ENCODE results near the gene PTPN4.

DNA sequence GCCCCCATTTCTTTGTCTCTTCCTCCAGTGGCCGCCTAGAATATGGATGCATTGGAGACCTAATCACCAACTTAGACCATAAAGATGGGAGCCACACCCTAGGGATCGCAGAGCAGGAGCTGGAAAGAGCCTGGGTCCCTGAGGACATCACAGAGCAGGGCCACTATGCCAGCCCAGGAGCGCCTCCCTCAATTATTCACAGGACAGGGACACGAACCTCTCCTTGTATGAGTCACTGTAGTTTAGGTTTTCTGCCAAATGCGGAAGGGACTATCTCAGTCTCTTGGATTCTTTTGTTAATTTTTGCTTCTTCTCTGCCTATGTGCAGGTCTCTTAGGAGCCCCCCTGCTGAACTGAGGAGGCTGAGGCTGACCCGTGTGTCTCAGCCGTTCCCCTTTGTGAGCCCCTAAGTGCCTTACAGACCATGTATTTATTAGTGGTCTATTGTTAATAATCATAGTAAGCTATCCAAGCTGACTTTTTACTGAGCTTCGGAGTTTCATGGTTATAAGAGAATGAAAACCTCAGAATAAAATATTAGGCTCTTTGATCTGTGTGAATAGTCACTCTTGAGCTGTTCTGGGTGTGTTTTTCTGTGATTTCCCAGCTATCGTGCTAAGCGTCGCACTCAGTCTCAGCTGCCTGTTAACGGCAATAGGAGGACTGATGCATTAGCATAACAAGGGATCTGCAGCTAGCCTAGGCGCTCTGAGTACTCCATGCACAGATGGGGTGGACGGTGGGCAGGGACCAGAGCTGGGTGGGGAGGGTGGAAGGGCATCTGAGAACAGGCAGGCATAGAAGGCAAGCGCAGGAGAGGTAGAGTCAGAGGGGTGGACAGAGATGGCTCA is 12.7 kb upstream of the PTPN4 start:
- no peak for TF ChIP-seq WIZ (CRISPR knock-in tag; IDR thresholded peaks at IDR 0.05)
- TF ChIP-seq ZNF766 (CRISPR knock-in tag; IDR thresholded peaks at IDR 0.05; ENCODE audit: borderline replicate concordance) = no peak
- TF ChIP-seq MEIS1 (CRISPR knock-in tag; IDR thresholded peaks at IDR 0.05; ENCODE audit: borderline replicate concordance) = no peak
- TF ChIP-seq, protein P1, sequence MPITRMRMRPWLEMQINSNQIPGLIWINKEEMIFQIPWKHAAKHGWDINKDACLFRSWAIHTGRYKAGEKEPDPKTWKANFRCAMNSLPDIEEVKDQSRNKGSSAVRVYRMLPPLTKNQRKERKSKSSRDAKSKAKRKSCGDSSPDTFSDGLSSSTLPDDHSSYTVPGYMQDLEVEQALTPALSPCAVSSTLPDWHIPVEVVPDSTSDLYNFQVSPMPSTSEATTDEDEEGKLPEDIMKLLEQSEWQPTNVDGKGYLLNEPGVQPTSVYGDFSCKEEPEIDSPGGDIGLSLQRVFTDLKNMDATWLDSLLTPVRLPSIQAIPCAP (CRISPR knock-in tag; IDR thresholded peaks at IDR 0.05; ENCODE audit: low read depth) = no peak
- no peak for TF ChIP-seq ASH2L (IDR thresholded peaks at IDR 0.05; ENCODE audit: insufficient read length, low read depth, low read length)
- TF ChIP-seq PITX1 (CRISPR knock-in tag; IDR thresholded peaks at IDR 0.05) = no peak
- no peak for TF ChIP-seq STAT5B (CRISPR knock-in tag; IDR thresholded peaks at IDR 0.05)
- TF ChIP-seq JDP2 (CRISPR knock-in tag; IDR thresholded peaks at IDR 0.05; ENCODE audit: borderline replicate concordance) = no peak
- TF ChIP-seq, protein P2, sequence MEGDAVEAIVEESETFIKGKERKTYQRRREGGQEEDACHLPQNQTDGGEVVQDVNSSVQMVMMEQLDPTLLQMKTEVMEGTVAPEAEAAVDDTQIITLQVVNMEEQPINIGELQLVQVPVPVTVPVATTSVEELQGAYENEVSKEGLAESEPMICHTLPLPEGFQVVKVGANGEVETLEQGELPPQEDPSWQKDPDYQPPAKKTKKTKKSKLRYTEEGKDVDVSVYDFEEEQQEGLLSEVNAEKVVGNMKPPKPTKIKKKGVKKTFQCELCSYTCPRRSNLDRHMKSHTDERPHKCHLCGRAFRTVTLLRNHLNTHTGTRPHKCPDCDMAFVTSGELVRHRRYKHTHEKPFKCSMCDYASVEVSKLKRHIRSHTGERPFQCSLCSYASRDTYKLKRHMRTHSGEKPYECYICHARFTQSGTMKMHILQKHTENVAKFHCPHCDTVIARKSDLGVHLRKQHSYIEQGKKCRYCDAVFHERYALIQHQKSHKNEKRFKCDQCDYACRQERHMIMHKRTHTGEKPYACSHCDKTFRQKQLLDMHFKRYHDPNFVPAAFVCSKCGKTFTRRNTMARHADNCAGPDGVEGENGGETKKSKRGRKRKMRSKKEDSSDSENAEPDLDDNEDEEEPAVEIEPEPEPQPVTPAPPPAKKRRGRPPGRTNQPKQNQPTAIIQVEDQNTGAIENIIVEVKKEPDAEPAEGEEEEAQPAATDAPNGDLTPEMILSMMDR (CRISPR knock-in tag; IDR thresholded peaks at IDR 0.05) = no peak
- no peak for TF ChIP-seq HCFC1 (IDR thresholded peaks at IDR 0.05; ENCODE audit: low read depth, low read length)
- TF ChIP-seq, protein P3, sequence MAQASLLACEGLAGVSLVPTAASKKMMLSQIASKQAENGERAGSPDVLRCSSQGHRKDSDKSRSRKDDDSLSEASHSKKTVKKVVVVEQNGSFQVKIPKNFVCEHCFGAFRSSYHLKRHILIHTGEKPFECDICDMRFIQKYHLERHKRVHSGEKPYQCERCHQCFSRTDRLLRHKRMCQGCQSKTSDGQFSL (CRISPR knock-in tag; IDR thresholded peaks at IDR 0.05) = no peak
- TF ChIP-seq, protein P4, sequence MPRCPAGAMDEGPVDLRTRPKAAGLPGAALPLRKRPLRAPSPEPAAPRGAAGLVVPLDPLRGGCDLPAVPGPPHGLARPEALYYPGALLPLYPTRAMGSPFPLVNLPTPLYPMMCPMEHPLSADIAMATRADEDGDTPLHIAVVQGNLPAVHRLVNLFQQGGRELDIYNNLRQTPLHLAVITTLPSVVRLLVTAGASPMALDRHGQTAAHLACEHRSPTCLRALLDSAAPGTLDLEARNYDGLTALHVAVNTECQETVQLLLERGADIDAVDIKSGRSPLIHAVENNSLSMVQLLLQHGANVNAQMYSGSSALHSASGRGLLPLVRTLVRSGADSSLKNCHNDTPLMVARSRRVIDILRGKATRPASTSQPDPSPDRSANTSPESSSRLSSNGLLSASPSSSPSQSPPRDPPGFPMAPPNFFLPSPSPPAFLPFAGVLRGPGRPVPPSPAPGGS (CRISPR knock-in tag; IDR thresholded peaks at IDR 0.05) = no peak
- TF ChIP-seq IKZF1 (IDR thresholded peaks at IDR 0.05) = no peak

All from HepG2 (cell line).